Keratinocyte (primary cell): ENCODE results near the gene TMEM53. TPM values are rescaled to one million over a fixed set of nuclear protein-coding genes. Genes with fewer than 3 reads are reported as not detected.

Experiments used
- DNase-seq: peaks from one replicate; pipeline ENCODE4 v3.0.0-alpha.2; 2011; ENCODE audit warnings: low read depth, missing footprints, low spot score
- FAIRE-seq: peaks from 2 replicates; lab custom pipeline; 2011; peaks lifted over from hg19 to GRCh38; lab: Jason Lieb, UNC
- H2AFZ ChIP-seq: 2 replicates; pipeline ENCODE4 v1.6.0; 2012; ENCODE audit warnings: low read length, control low read depth, inconsistent platforms; ENCODE audit not compliant: control insufficient read depth
- H3K27ac ChIP-seq: 2 replicates; pipeline ENCODE4 v1.5.1; 2011; ENCODE audit warnings: low read length; ENCODE audit not compliant: control insufficient read depth, insufficient read depth
- H3K27me3 ChIP-seq: 3 replicates; pipeline ENCODE4 v1.6.0; 2011; ENCODE audit warnings: low read length; ENCODE audit not compliant: control insufficient read depth, insufficient read depth; ENCODE audit errors: extremely low read depth
- H3K36me3 ChIP-seq, 2 experiments: 2 replicates in 1 of 2; 3 replicates in 1 of 2; pipeline ENCODE4 v1.5.1; 2011; ENCODE audit warnings: low read length in 2 of 2, mild to moderate bottlenecking in 1 of 2; ENCODE audit not compliant: control insufficient read depth in 2 of 2, insufficient read depth in 2 of 2; ENCODE audit errors: extremely low read depth in 1 of 2
- H3K4me1 ChIP-seq: 3 replicates; pipeline ENCODE4 v1.5.1; 2011; ENCODE audit warnings: low read length; ENCODE audit not compliant: control insufficient read depth, insufficient read depth; ENCODE audit errors: extremely low read depth
- H3K4me2 ChIP-seq: 3 replicates; pipeline ENCODE4 v1.6.0; 2011; ENCODE audit warnings: low read depth, low read length; ENCODE audit not compliant: control insufficient read depth, insufficient read depth; ENCODE audit errors: extremely low read depth
- H3K4me3 ChIP-seq, 3 experiments: fragments of 200-600 bp in 1 of 3; sonication (generic) in 1 of 3; 2 replicates in 2 of 3; 3 replicates in 1 of 3; pipeline ENCODE4 v1.5.1; 2011 to 2016; ENCODE audit warnings: low read length in 3 of 3, mild to moderate bottlenecking in 3 of 3, control low read depth in 2 of 3, inconsistent platforms in 1 of 3, low read depth in 1 of 3, mixed read lengths in 1 of 3, mixed run types in 1 of 3, moderate library complexity in 1 of 3; ENCODE audit not compliant: control insufficient read depth in 2 of 3, insufficient read depth in 2 of 3; ENCODE audit errors: extremely low read depth in 1 of 3
- H3K79me2 ChIP-seq: 2 replicates; pipeline ENCODE4 v1.6.0; 2012; ENCODE audit warnings: low read length; ENCODE audit not compliant: control insufficient read depth, insufficient read depth
- H3K9ac ChIP-seq: 3 replicates; pipeline ENCODE4 v1.6.0; 2011; ENCODE audit warnings: low read length; ENCODE audit not compliant: control insufficient read depth, insufficient read depth; ENCODE audit errors: extremely low read depth
- H3K9me1 ChIP-seq: 3 replicates; pipeline ENCODE4 v1.6.0; 2011; ENCODE audit warnings: low read length; ENCODE audit not compliant: control insufficient read depth, insufficient read depth; ENCODE audit errors: extremely low read depth
- H3K9me3 ChIP-seq: 2 replicates; pipeline ENCODE4 v1.5.1; 2012; ENCODE audit warnings: low read depth, low read length; ENCODE audit not compliant: control insufficient read depth
- H4K20me1 ChIP-seq: 3 replicates; pipeline ENCODE4 v1.6.0; 2011; ENCODE audit warnings: low read length; ENCODE audit not compliant: control insufficient read depth, insufficient read depth; ENCODE audit errors: extremely low read depth
- CTCF ChIP-seq, 3 experiments: IDR thresholded peaks in 1 of 3; conservative IDR thresholded peaks in 1 of 3; optimal IDR thresholded peaks in 1 of 3; 2 replicates in 2 of 3; 3 replicates in 1 of 3; pipeline versions ENCODE3 to v1.5.1; 2011; ENCODE audit warnings: low read length in 3 of 3, mild to moderate bottlenecking in 3 of 3, moderate library complexity in 2 of 3, control low read depth in 1 of 3, inconsistent platforms in 1 of 3; ENCODE audit not compliant: insufficient read depth in 2 of 3; ENCODE audit errors: extremely low read depth in 1 of 3
- EZH2 ChIP-seq: IDR thresholded peaks from one replicate; pipeline ENCODE4 v1.6.1; 2012; ENCODE audit warnings: inconsistent platforms, mild to moderate bottlenecking, low read length, moderate library complexity
- dilution Hi-C: fragments of 300-500 bp; cut with MboI; formaldehyde crosslinking; loops from one replicate; pipeline ENCODE4 v1.7.0; 2020; ENCODE audit warnings: low sequenced_read_pairs; ENCODE audit not compliant: extremely low pct_ligation_motif_present
- polyA plus RNA-seq, 5 experiments: library from polyadenylated mRNA; depleted of rRNA in 3 of 5; stranded (reverse) in 3 of 5; stranded (forward) in 1 of 5; unstranded in 1 of 5; fragments of >200 nt; gene quantifications; 1 replicate in 1 of 5; 2 replicates in 3 of 5; 3 replicates in 1 of 5; pipeline versions ENCODE4 v1.2.1 to v1.2.3, GENCODE V29; 2011 to 2012; ENCODE audit warnings: missing spikeins in 2 of 5, low read depth in 1 of 5, low replicate concordance in 1 of 5

TMEM53 gene
- polyA plus RNA-seq, 1 donor (not counting 4 experiments of a cell fraction or from before 2014, with no cell fraction given), result 5.6 TPM

GRCh38 chr1:44628962-44629756, 45.1 kb downstream of the TMEM53 start:
- H3K9ac ChIP-seq, result no peak overlapping the region
- TF ChIP-seq EZH2, result no peak
- TF ChIP-seq CTCF (optimal IDR thresholded peaks at IDR 0.05 in 1 of 3, IDR thresholded peaks at IDR 0.05 in 1 of 3, conservative IDR thresholded peaks at IDR 0.05 in 1 of 3; ENCODE audit: extremely low read depth in 1 of 3, insufficient read depth in 2 of 3, low read length in 3 of 3), result no peak
- H3K27me3 ChIP-seq, result no peaks in the 10 kb centered on the region
- H2AFZ ChIP-seq, result no peak overlapping the region
- H3K36me3 ChIP-seq, result peaks cover 4 to 8% of the 10 kb centered on the region in 2 experiments
- no peaks in the 10 kb centered on the region for H3K9me3 ChIP-seq
- peak overlapping the region; percentile 19 for H3K27ac ChIP-seq
- peaks cover 10% of the 10 kb centered on the region for H3K79me2 ChIP-seq
- H3K9me1 ChIP-seq, result no peaks in the 10 kb centered on the region
- peaks cover 23% of the 10 kb centered on the region for H3K4me1 ChIP-seq
- dilution Hi-C loops, result no loop called here
- DNase-seq, result no peak
- H3K4me3 ChIP-seq, result no peak overlapping the region
- no peak overlapping the region for H3K4me2 ChIP-seq
- FAIRE-seq, result peak; percentile 29
- no peaks in the 10 kb centered on the region for H4K20me1 ChIP-seq

GRCh38 chr1:44625348-44625747, 48.9 kb downstream of the TMEM53 start:
- Histone ChIP-seq H3K9me3 (no peaks in the 10 kb centered on the region), H3K36me3 (no peaks in the 10 kb centered on the region), H3K4me1 (peaks cover 11% of the 10 kb centered on the region), H2AFZ (peak overlapping the region; percentile 2), H3K79me2 (no peaks in the 10 kb centered on the region), H4K20me1 (no peaks in the 10 kb centered on the region), H3K9ac (no peak overlapping the region), H3K27me3 (no peaks in the 10 kb centered on the region), H3K27ac (no peak overlapping the region), H3K4me2 (no peak overlapping the region), H3K9me1 (no peaks in the 10 kb centered on the region), H3K4me3 (no peak overlapping the region)
- no peak for TF ChIP-seq EZH2
- dilution Hi-C loops, result no loop called here
- no peak for FAIRE-seq
- DNase-seq, result no peak
